ENCODE results near the gene OR6C76. TPM values are rescaled to one million over a fixed set of nuclear protein-coding genes. Genes with fewer than 3 reads are reported as not detected.
"Not testable (repeated sequence)": the region's sequence is repeated elsewhere in the genome, so short reads cannot be mapped to it uniquely, and the experiment has no call there.

The OR6C76 gene
- total and polyA plus RNA-seq, 11 donors = not detected

GRCh38 chr12:55416961-55417360, 9.1 kb upstream of the OR6C76 start:
- Histone ChIP-seq H3K9me3 (no peaks in the 10 kb centered on the region), H3K4me1 (peaks cover 0 to 2% (median 0%) of the 10 kb centered on the region in 12 donors), H3K27ac (no peak overlapping the region), H3K27me3 (peaks cover 0 to 15% (median 0%) of the 10 kb centered on the region in 9 donors), H3K36me3 (no peaks in the 10 kb centered on the region), H3K4me3 (no peak overlapping the region)
- DNase-seq (no peak), ATAC-seq (no peak)
- WGBS, 4 donors = 44 to 98% (median 92%) methylated on average over 1 of the region's 1 CpG
- TF ChIP-seq CTCF (IDR thresholded peaks at IDR 0.05) (no peak), POLR2A (IDR thresholded peaks at IDR 0.05) (no peak)
- intact Hi-C loops (cut with DNase I) = no loop called here

DNA sequence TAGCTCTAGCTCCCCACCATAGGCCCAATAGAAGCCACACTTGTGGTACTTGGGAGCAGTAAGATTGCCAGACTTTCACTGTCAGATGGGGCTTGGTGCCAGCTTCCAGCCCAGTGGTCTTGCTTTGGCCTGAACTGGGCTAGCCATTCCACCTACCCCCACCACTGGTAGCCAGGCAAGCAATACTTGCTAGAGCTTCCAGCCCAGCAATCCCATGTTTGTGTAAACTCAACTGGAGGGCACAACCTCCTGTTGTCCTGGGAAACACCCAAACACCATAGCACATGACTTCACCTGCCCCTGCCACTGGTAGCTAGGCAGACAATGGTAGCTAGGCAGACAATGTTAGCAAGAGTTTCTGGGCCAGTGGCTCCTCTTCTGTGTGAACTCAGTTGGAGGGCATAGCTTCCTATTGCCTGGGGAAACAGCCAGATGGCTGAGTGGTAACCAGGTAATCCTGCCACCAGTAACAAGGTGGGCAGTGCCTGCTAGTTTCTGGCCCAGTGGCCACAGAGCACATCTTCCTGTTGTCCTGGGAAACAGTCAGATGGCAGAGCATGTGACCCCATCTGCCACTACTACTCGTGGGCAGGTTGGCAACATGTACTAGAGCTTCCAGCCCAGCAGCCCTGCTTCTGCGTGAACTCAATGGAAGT, 5.6 kb upstream of the OR6C76 start:
- Histone ChIP-seq H3K9me3 (no peaks in the 10 kb centered on the region), H3K4me3 (no peak overlapping the region), H3K4me1 (no peaks in the 10 kb centered on the region), H3K36me3 (no peaks in the 10 kb centered on the region), H3K27ac (no peak overlapping the region), H3K27me3 (peaks cover 0 to 14% (median 0%) of the 10 kb centered on the region in 9 donors)
- intact Hi-C loops (cut with DNase I) = no loop called here
- DNase-seq = peak in 1 of 5 donors; percentile 23
- TF ChIP-seq POLR2A (IDR thresholded peaks at IDR 0.05) = no peak
- TF ChIP-seq CTCF (IDR thresholded peaks at IDR 0.05) = no peak
- ATAC-seq = no peak
- 67 to 80% (median 79%) methylated on average over 2 of the region's 2 CpGs for WGBS, 4 donors

- Histone ChIP-seq H3K4me3 (no peak overlapping the region), H3K9me3 (no peaks in the 10 kb centered on the region), H3K36me3 (no peaks in the 10 kb centered on the region), H3K27ac (no peak overlapping the region), H3K4me1 (no peaks in the 10 kb centered on the region), H3K27me3 (no peaks in the 10 kb centered on the region)
- TF ChIP-seq POLR2A (IDR thresholded peaks at IDR 0.05) (no peak), CTCF (IDR thresholded peaks at IDR 0.05) (no peak)
- WGBS, 4 donors = 22 to 32% (median 29%) methylated on average over 1 of the region's 1 CpG
- intact Hi-C loops (cut with DNase I) = no loop called here
- DNase-seq (no peak), ATAC-seq (no peak)
Measured at GRCh38 chr12:55428331-55429243, 2.5 kb downstream of the OR6C76 start.

GRCh38 chr12:55441233-55441632, 15.2 kb downstream of the OR6C76 start:
- not testable (repeated sequence) for H3K27me3 ChIP-seq, DNase-seq, H3K36me3 ChIP-seq, H3K4me1 ChIP-seq, H3K4me3 ChIP-seq, H3K27ac ChIP-seq, ATAC-seq
- WGBS, 4 donors = 68 to 87% (median 71%) methylated on average over 5 of the region's 5 CpGs
- intact Hi-C loops (cut with DNase I) = loop anchor here in 1 of 10 donors (10.0 kb wide), 1 partner anchor 174 kb away; no protein-coding TSS in a partner anchor
- peaks cover 0 to 23% (median 10%) of the 10 kb centered on the region in 12 donors for H3K9me3 ChIP-seq

Measured in heart left ventricle (tissue), 16 donors.